ENCODE data around the gene NFYB.

Gene NFYB

DNA sequence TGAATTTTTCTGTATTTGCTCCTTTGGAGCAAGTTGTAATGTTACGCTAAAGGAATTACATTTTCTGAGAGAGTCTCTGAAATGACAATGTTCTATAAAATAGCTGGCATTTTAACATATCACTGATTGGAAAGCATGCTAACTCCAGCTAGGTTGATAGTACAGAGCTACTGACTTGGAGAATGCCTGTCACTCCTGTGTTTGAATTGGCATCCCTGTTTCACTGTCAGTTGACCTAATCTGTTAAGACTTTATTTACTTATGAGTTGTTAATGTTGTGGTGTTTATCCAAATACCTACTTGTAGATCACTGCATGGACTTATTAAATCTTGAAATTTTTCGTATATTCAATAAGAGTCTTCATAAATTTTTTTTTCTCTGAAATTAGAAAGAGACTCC, 40.1 kb downstream of the NFYB start:
- no peak for DNase-seq (ENCODE audit: low read depth, low spot score)
- no peak overlapping the region for H3K4me3 ChIP-seq (ENCODE audit: low read depth, low read length)
- TF ChIP-seq, protein P1, sequence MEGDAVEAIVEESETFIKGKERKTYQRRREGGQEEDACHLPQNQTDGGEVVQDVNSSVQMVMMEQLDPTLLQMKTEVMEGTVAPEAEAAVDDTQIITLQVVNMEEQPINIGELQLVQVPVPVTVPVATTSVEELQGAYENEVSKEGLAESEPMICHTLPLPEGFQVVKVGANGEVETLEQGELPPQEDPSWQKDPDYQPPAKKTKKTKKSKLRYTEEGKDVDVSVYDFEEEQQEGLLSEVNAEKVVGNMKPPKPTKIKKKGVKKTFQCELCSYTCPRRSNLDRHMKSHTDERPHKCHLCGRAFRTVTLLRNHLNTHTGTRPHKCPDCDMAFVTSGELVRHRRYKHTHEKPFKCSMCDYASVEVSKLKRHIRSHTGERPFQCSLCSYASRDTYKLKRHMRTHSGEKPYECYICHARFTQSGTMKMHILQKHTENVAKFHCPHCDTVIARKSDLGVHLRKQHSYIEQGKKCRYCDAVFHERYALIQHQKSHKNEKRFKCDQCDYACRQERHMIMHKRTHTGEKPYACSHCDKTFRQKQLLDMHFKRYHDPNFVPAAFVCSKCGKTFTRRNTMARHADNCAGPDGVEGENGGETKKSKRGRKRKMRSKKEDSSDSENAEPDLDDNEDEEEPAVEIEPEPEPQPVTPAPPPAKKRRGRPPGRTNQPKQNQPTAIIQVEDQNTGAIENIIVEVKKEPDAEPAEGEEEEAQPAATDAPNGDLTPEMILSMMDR (IDR thresholded peaks at IDR 0.05; ENCODE audit: insufficient read depth, low read length, missing control alignments), result no peak
- POLR2A ChIA-PET, result interaction anchor here (1.2 kb wide), 1 partner anchor 11 kb away, joined by 5 read pairs; no protein-coding TSS in a partner anchor
- CTCF ChIA-PET, result interaction anchor here (1.2 to 7.9 kb wide), 4 partner anchors 8 to 214 kb away, joined by 4 to 93 read pairs (median 5); no protein-coding TSS in a partner anchor

DNA sequence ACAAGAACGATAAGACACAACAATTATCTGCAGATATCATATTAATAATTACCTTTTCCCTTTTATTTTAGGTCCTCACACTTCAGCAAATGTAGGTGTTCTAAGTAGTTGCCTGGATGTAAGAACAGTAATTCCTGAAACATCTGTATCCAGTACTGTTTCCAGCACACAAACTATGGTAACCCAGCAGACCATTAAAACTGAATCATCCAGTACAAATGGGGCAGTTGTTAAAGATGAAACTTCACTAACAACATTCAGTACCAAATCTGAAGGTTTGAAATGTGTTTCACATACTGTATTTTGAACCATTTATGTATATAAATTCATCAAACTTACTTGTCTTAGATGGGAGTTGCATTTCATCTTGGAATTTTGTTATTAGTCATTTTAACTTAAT, 42.7 kb downstream of the NFYB start:
- POLR2A ChIA-PET, result interaction anchor here (0.6 kb wide), 1 partner anchor 97 kb away, joined by 4 read pairs; no protein-coding TSS in a partner anchor
- CTCF ChIA-PET, result interaction anchor here (7.9 kb wide), 1 partner anchor 14 kb away, joined by 93 read pairs; no protein-coding TSS in a partner anchor
- no peak for DNase-seq (ENCODE audit: low read depth, low spot score)

DNA sequence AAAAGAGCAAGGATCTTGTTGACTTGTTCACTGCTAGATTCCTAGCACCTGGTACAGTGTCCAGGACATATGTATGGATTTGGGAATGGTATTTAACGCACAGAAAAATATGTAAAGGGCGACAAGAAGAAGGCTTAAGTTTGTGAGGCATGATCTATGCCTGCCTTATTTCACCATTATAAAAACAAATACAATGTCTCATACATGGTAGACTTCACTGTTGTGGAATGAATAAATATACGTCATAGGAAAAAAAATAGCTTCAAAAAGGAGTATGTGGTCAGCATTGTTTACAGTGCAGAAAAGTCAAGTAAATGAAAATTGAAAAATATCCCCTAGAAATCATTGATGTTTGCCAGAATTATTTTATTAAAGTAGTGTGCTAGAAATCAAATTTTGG, 43.7 kb downstream of the NFYB start:
- ChIA-PET POLR2A (no interaction called here), CTCF (interaction anchor here (1.0 to 1.8 kb wide), 2 partner anchors 15 to 16 kb away, joined by 5 to 8 read pairs; no protein-coding TSS in a partner anchor)
- DNase-seq (ENCODE audit: low read depth, low spot score), result peak; percentile 21
- no peak overlapping the region for H3K4me3 ChIP-seq (ENCODE audit: low read depth, low read length)
- TF ChIP-seq, protein P1 (IDR thresholded peaks at IDR 0.05; ENCODE audit: insufficient read depth, low read length, missing control alignments), result no peak

More for the DNA sequence above, 42.7 kb downstream of the NFYB start:
- TF ChIP-seq, protein P1 (IDR thresholded peaks at IDR 0.05; ENCODE audit: insufficient read depth, low read length, missing control alignments), result no peak
- no peak overlapping the region for H3K4me3 ChIP-seq (ENCODE audit: low read depth, low read length)

DNA sequence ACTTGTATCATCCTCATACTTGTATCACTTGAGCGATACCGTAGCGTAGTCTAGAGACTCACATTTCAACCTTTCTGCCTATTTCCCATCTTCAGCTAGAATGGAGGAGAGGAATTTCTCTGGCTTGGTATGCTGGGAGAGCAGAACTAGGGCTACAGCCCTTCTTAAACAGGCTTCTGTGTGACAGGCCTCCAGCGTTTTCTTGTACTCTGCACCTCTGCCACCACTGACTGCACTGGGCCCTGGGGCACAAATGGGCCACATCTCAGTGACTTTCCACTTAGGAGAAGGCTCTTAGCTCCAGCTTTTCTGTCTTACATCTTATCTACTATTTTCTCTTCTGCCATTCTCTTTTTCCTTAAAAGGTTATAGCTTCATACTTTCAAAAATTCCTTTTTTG, 46.9 kb downstream of the NFYB start:
- TF ChIP-seq, protein P1 (IDR thresholded peaks at IDR 0.05; ENCODE audit: insufficient read depth, low read length, missing control alignments), result no peak
- no peak overlapping the region for H3K4me3 ChIP-seq (ENCODE audit: low read depth, low read length)
- ChIA-PET CTCF (interaction anchor here (1.2 to 4.2 kb wide), 2 partner anchors 17 to 213 kb away, joined by 4 to 25 read pairs; no protein-coding TSS in a partner anchor), POLR2A (no interaction called here)
- no peak for DNase-seq (ENCODE audit: low read depth, low spot score)

DNA sequence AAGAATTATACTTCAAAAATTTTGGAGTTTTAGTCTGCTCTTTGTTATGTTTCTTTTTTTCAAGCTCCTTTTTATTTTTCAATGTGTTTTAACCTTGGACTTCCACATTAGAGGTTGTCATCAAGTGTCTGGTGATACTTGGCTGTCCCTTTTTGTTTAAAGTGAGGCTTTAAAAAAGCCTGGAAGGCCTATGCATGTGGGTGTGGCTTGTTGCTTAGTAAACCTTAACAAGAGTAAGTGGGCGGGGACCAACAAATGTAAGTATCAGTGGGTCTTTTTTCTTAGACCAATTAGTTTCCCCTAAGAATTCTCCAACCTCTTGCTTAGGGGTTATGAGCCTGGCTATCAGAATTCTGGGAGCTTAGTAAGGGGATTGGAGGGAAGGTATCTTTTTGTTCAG, 47.3 kb downstream of the NFYB start:
- ChIA-PET POLR2A (no interaction called here), CTCF (interaction anchor here (0.9 to 4.2 kb wide), 2 partner anchors 18 to 32 kb away, joined by 3 to 25 read pairs; no protein-coding TSS in a partner anchor)
- no peak for DNase-seq (ENCODE audit: low read depth, low spot score)
- TF ChIP-seq, protein P1 (IDR thresholded peaks at IDR 0.05; ENCODE audit: insufficient read depth, low read length, missing control alignments), result no peak
- H3K4me3 ChIP-seq (ENCODE audit: low read depth, low read length), result no peak overlapping the region

DNA sequence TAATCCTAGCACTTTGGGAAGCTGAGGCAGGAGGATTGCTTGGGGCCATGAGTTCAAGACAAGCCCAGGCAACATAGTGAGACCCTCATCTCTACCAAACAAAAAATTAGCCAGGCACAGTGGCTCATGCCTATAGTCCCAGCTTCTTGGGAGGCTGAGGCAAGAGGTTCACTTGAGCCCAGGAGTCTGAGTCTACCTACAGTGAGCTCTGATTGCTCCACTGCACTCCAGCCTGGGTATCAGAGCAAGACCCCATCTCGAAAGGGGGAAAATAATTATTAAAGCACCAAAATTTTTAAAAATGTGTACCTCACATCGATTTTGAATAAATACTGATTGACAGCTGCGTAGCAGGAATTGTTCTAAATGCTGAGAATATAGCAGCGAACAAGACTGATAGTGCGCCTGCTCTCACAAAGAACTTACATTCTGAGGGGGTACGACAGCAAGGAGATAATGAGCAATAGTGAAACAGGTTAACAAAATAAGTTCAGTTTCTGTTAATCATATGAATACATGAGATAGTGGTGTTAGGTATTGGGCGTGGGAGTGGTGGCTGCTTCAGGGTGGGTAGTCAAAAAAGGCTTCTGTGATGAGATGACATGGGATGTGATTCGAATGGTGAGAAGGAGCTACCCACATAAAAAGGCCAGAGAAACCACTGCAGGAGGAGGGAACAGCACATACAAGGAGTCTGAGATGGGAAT, 54.1 kb downstream of the NFYB start:
- ChIA-PET CTCF (interaction anchor here (1.8 kb wide), 1 partner anchor 25 kb away, joined by 6 read pairs; no protein-coding TSS in a partner anchor), POLR2A (no interaction called here)
- H3K4me3 ChIP-seq (ENCODE audit: low read depth, low read length), result no peak overlapping the region
- DNase-seq (ENCODE audit: low read depth, low spot score), result no peak
- TF ChIP-seq, protein P1 (IDR thresholded peaks at IDR 0.05; ENCODE audit: insufficient read depth, low read length, missing control alignments), result no peak
